GM12878 (cell line): ENCODE results near the gene MRNIP. TPM values are rescaled to one million over a fixed set of nuclear protein-coding genes. Genes with fewer than 3 reads are reported as not detected.

ENCODE experiments used
- BCL11A ChIP-seq: IDR thresholded peaks from 2 replicates; pipeline ENCODE4 v1.6.1; 2011; ENCODE audit warnings: low read depth, low read length
- CHD1 ChIP-seq: IDR thresholded peaks from 2 replicates; pipeline ENCODE4 v1.6.1; 2012; ENCODE audit warnings: low read depth, low read length, improper control_type of control experiment
- CHD2 ChIP-seq: IDR thresholded peaks from 2 replicates; pipeline ENCODE4 v1.6.1; 2011; ENCODE audit warnings: low read depth, low read length, improper control_type of control experiment, borderline replicate concordance
- CTCF ChIP-seq, 3 experiments: IDR thresholded peaks in 2 of 3; conservative IDR thresholded peaks in 1 of 3; 2 replicates each; pipeline ENCODE4 v1.5.1; 2011; ENCODE audit warnings: low read depth in 3 of 3, low read length in 3 of 3, mild to moderate bottlenecking in 3 of 3, control low read depth in 2 of 3, moderate library complexity in 2 of 3, inconsistent platforms in 1 of 3, mixed read lengths in 1 of 3; ENCODE audit not compliant: control insufficient read depth in 2 of 3, insufficient read depth in 1 of 3; ENCODE audit errors: extremely low read depth in 1 of 3
- EP300 ChIP-seq, 2 experiments: fragments of 150-350 bp in 1 of 2; IDR thresholded peaks; 2 replicates each; pipeline ENCODE4 v1.6.1; 2011 to 2012; ENCODE audit warnings: low read depth in 2 of 2, low read length in 2 of 2, borderline replicate concordance in 1 of 2, improper control_type of control experiment in 1 of 2, inconsistent platforms in 1 of 2; ENCODE audit not compliant: control insufficient read depth in 1 of 2
- FOXK2 ChIP-seq: fragments of 450-650 bp; IDR thresholded peaks from 2 replicates; pipeline ENCODE4 v1.6.1; 2017; ENCODE audit warnings: mild to moderate bottlenecking, moderate library complexity
- GATAD2B ChIP-seq: fragments of 450-650 bp; conservative IDR thresholded peaks from 2 replicates; pipeline ENCODE4 v1.6.1; 2017; ENCODE audit warnings: low read depth, mild to moderate bottlenecking, moderate library complexity
- IRF3 ChIP-seq: fragments of 450-650 bp; IDR thresholded peaks from 2 replicates; pipeline ENCODE4 v1.6.1; 2014; ENCODE audit warnings: mild to moderate bottlenecking
- KAT2A ChIP-seq: conservative IDR thresholded peaks from 2 replicates; pipeline ENCODE4 v1.6.1; 2011; ENCODE audit warnings: low read depth, low read length; ENCODE audit not compliant: control insufficient read depth
- KLF5 ChIP-seq: fragments of 450-650 bp; IDR thresholded peaks from 2 replicates; pipeline ENCODE4 v1.6.1; 2014; ENCODE audit warnings: mild to moderate bottlenecking; ENCODE audit not compliant: partially characterized antibody
- LARP7 ChIP-seq: fragments of 450-650 bp; IDR thresholded peaks from 2 replicates; pipeline ENCODE4 v1.6.1; 2017; ENCODE audit warnings: mild to moderate bottlenecking
- MEF2A ChIP-seq: IDR thresholded peaks from 2 replicates; pipeline ENCODE4 v1.6.1; 2011; ENCODE audit warnings: low read depth, mild to moderate bottlenecking, low read length, moderate library complexity; ENCODE audit not compliant: insufficient read depth
- NBN ChIP-seq: fragments of 450-650 bp; IDR thresholded peaks from 2 replicates; pipeline ENCODE4 v1.6.1; 2016
- NFXL1 ChIP-seq: fragments of 450-650 bp; IDR thresholded peaks from 2 replicates; pipeline ENCODE4 v1.6.1; 2017; ENCODE audit warnings: antibody characterized with exemption, mild to moderate bottlenecking, borderline replicate concordance
- NFYB ChIP-seq: IDR thresholded peaks from 2 replicates; pipeline ENCODE4 v1.6.1; 2011; ENCODE audit warnings: low read depth, mild to moderate bottlenecking, low read length, improper control_type of control experiment, moderate library complexity; ENCODE audit not compliant: insufficient read depth
- NKRF ChIP-seq: fragments of 450-650 bp; conservative IDR thresholded peaks from 2 replicates; pipeline ENCODE4 v1.6.1; 2017; ENCODE audit warnings: mild to moderate bottlenecking, moderate library complexity
- NR2C1 ChIP-seq: fragments of 450-650 bp; IDR thresholded peaks from 2 replicates; pipeline ENCODE4 v1.6.1; 2017; ENCODE audit warnings: antibody characterized with exemption, mild to moderate bottlenecking, moderate library complexity
- NR2F1 ChIP-seq: fragments of 450-650 bp; conservative IDR thresholded peaks from 2 replicates; pipeline ENCODE4 v1.6.1; 2017; ENCODE audit warnings: mild to moderate bottlenecking
- PKNOX1 ChIP-seq: fragments of 450-650 bp; IDR thresholded peaks from 2 replicates; pipeline ENCODE4 v1.6.1; 2016; ENCODE audit warnings: mild to moderate bottlenecking
- POLR2A ChIP-seq: IDR thresholded peaks from 2 replicates; pipeline ENCODE4 v1.6.1; 2011; ENCODE audit warnings: low read depth, mild to moderate bottlenecking, low read length
- SIN3A ChIP-seq: IDR thresholded peaks from 2 replicates; pipeline ENCODE4 v1.6.1; 2012; ENCODE audit warnings: low read depth, low read length, improper control_type of control experiment
- SPI1 ChIP-seq: IDR thresholded peaks from 2 replicates; pipeline ENCODE4 v1.6.1; 2011; ENCODE audit warnings: low read depth, mild to moderate bottlenecking, low read length, moderate library complexity, borderline replicate concordance; ENCODE audit not compliant: insufficient read depth
- SREBF1 ChIP-seq: IDR thresholded peaks from 2 replicates; pipeline ENCODE4 v1.6.1; 2012; ENCODE audit warnings: mild to moderate bottlenecking, low read length
- SREBF2 ChIP-seq: IDR thresholded peaks from 2 replicates; pipeline ENCODE4 v1.6.1; 2012; ENCODE audit warnings: mild to moderate bottlenecking, low read length
- SUPT20H ChIP-seq: IDR thresholded peaks from 2 replicates; pipeline ENCODE4 v1.6.1; 2011; ENCODE audit warnings: low read depth, mild to moderate bottlenecking, low read length, moderate library complexity, borderline replicate concordance; ENCODE audit not compliant: control insufficient read depth
- ZNF24 ChIP-seq: fragments of 450-650 bp; IDR thresholded peaks from 2 replicates; pipeline ENCODE4 v1.6.1; 2017; ENCODE audit warnings: antibody characterized with exemption, mild to moderate bottlenecking
- polyA plus RNA-seq, 11 experiments: library from polyadenylated mRNA; depleted of rRNA in 4 of 11; unstranded in 6 of 11; stranded (reverse) in 5 of 11; fragments of >200 nt; fragmentation: Nextera tagmentation in 4 of 11; fragmentation: Illumina TruSeq in 1 of 11; extraction: Ambion mirVana in 4 of 11; extraction: Trizol in 1 of 11; gene quantifications; 1 replicate in 1 of 11; 2 replicates in 10 of 11; pipeline versions ENCODE4 v1.2.1 to v1.2.3, GENCODE V29; 2011 to 2016; ENCODE audit warnings: inconsistent platforms in 2 of 11, missing spikeins in 2 of 11, low read depth in 1 of 11
- total RNA-seq, 4 experiments: library from RNA; depleted of rRNA in 3 of 4; stranded (reverse); fragments of >200 nt in 3 of 4; fragmentation: Illumina TruSeq in 1 of 4; extraction: Trizol in 1 of 4; gene quantifications; 2 replicates each; pipeline versions ENCODE4 v1.2.1 to v1.2.3, GENCODE V29; 2013 to 2021

MRNIP gene
- total and polyA plus RNA-seq, 10 of the 15 experiments (the other 5 are each of a cell fraction or from before 2014, with no cell fraction given): 2.4 to 30.4 (median 13.1) TPM

- TF ChIP-seq PKNOX1 (peak; percentile 22; the same call in 1 of the 2 replicates), FOXK2 (peak; percentile 46), ZNF24 (no peak), LARP7 (peak; percentile 56; the same call in 1 of the 2 replicates), NR2F1 (no peak), NFYB (no peak), KAT2A (no peak), NR2C1 (no peak), SIN3A (peak; percentile 28; the same call in 1 of the 2 replicates), CTCF (IDR thresholded peaks at IDR 0.05 in 2 of 3, conservative IDR thresholded peaks at IDR 0.05 in 1 of 3; ENCODE audit: control insufficient read depth in 2 of 3, extremely low read depth in 1 of 3, insufficient read depth in 1 of 3, low read depth in 3 of 3, low read length in 3 of 3) (0 out of 6 replicates have a peak, but pooled peaks of 1 of the 3 experiments have one; percentile 12), BCL11A (no peak), NBN (0 out of 2 replicates have a peak, but pooled peaks have one; percentile 31), EP300 (IDR thresholded peaks at IDR 0.05; ENCODE audit: borderline replicate concordance in 1 of 2, control insufficient read depth in 1 of 2, low read depth in 2 of 2, low read length in 2 of 2) (no peak), CHD1 (no peak), KLF5 (no peak), GATAD2B (no peak), SREBF2 (no peak), CHD2 (peak; percentile 62), SUPT20H (no peak), SPI1 (no peak), MEF2A (no peak), SREBF1 (no peak), NFXL1 (no peak), POLR2A (peak; percentile 73), IRF3 (no peak), NKRF (peak; percentile 56)
These were observed 37.1 kb downstream of the MRNIP start (continued) for GRCh38 chr5:179821298-179822058.
